Ishikawa (cell line): ENCODE data around the gene PDE2A.

Experiments
- CEBPB ChIP-seq: IDR thresholded peaks from 2 replicates; pipeline ENCODE4 v1.6.1; 2012
- CREB1 ChIP-seq: IDR thresholded peaks from 2 replicates; pipeline ENCODE4 v1.6.1; 2012; ENCODE audit warnings: low read depth
- EGR1 ChIP-seq: IDR thresholded peaks from 2 replicates; pipeline ENCODE4 v1.6.1; 2012
- EP300 ChIP-seq: IDR thresholded peaks from 2 replicates; pipeline ENCODE4 v1.6.1; 2012; ENCODE audit warnings: borderline replicate concordance
- FOXM1 ChIP-seq: IDR thresholded peaks from 2 replicates; pipeline ENCODE4 v1.6.1; 2012; ENCODE audit warnings: low read depth, borderline replicate concordance
- MAX ChIP-seq: IDR thresholded peaks from 2 replicates; pipeline ENCODE4 v1.6.1; 2012
- NFIC ChIP-seq: IDR thresholded peaks from 2 replicates; pipeline ENCODE4 v1.6.1; 2012
- RAD21 ChIP-seq: IDR thresholded peaks from 2 replicates; pipeline ENCODE4 v1.6.1; 2012; ENCODE audit warnings: low read depth
- REST ChIP-seq: IDR thresholded peaks from 2 replicates; pipeline ENCODE4 v1.6.1; 2012; ENCODE audit warnings: low read depth, mild to moderate bottlenecking
- TAF1 ChIP-seq: IDR thresholded peaks from 2 replicates; pipeline ENCODE4 v1.6.1; 2012; ENCODE audit warnings: low read depth, mild to moderate bottlenecking
- TCF12 ChIP-seq: IDR thresholded peaks from 2 replicates; pipeline ENCODE4 v1.6.1; 2012; ENCODE audit warnings: low read depth
- TEAD4 ChIP-seq: IDR thresholded peaks from 2 replicates; pipeline ENCODE4 v1.6.1; 2012
- USF1 ChIP-seq: IDR thresholded peaks from 2 replicates; pipeline ENCODE4 v1.6.1; 2012
- YY1 ChIP-seq: IDR thresholded peaks from 2 replicates; pipeline ENCODE4 v1.6.1; 2012; ENCODE audit warnings: low read depth
- ZBTB7A ChIP-seq: IDR thresholded peaks from 2 replicates; pipeline ENCODE4 v1.6.1; 2012; ENCODE audit warnings: low read depth

Gene PDE2A

GRCh38 chr11:72704028-72704782 is 30.0 kb upstream of the PDE2A start:
- TF ChIP-seq YY1 (no peak), TEAD4 (no peak; the same call in 1 of the 2 replicates), TCF12 (no peak), ZBTB7A (no peak), REST (no peak), MAX (no peak), TAF1 (no peak), CEBPB (no peak), EP300 (no peak), USF1 (no peak), CREB1 (no peak), FOXM1 (no peak), EGR1 (no peak), NFIC (no peak), RAD21 (no peak)

- TF ChIP-seq NFIC (0 out of 2 replicates have a peak, but pooled peaks have one; percentile 26), TAF1 (no peak; the same call in 1 of the 2 replicates), CREB1 (no peak), FOXM1 (no peak), YY1 (no peak), EP300 (no peak), TEAD4 (no peak; the same call in 1 of the 2 replicates), RAD21 (no peak), REST (no peak), USF1 (no peak), EGR1 (no peak), MAX (no peak), TCF12 (0 out of 2 replicates have a peak, but pooled peaks have one; percentile 18), ZBTB7A (peak; percentile 36; the same call in 1 of the 2 replicates), CEBPB (no peak)
These were observed 29.2 kb upstream of the PDE2A start for GRCh38 chr11:72703267-72704008.

- TF ChIP-seq FOXM1 (no peak), MAX (no peak), EGR1 (no peak)
These were observed 28.5 kb upstream of the PDE2A start for GRCh38 chr11:72702577-72703241.

- TF ChIP-seq CREB1 (no peak), USF1 (no peak), TCF12 (no peak), CEBPB (no peak), NFIC (no peak), YY1 (no peak), ZBTB7A (no peak), TAF1 (no peak), RAD21 (no peak), MAX (no peak), REST (no peak), TEAD4 (no peak), FOXM1 (no peak), EP300 (no peak), EGR1 (no peak)
These were observed 27.9 kb upstream of the PDE2A start for GRCh38 chr11:72702096-72702495.
